Endothelial cell of umbilical vein (primary cell): Measurements from ENCODE around the gene SMTNL1. TPM values are rescaled to one million over a fixed set of nuclear protein-coding genes. Genes with fewer than 3 reads are reported as not detected.

ENCODE experiments used
- BruUV-seq: library from RNA; stranded (reverse); fragments of 400-500 nt; replicated peaks from 2 replicates; lab custom pipeline; 2021; lab: Mats Ljungman, UMichigan
- CTCF ChIA-PET: fragments of 300-600, 350-600 bp; sonication (Branson Sonifier 250); formaldehyde crosslinking; loops from one replicate; lab custom pipeline; 2021; ENCODE audit warnings: antibody characterized with exemption, inconsistent platforms; lab: Charles Lee
- POLR2A ChIA-PET: fragments of 300-600, 350-600 bp; sonication (Branson Sonifier 250); formaldehyde crosslinking; loops from one replicate; lab custom pipeline; 2021; ENCODE audit warnings: antibody characterized with exemption, inconsistent platforms; lab: Charles Lee
- DNase-seq: peaks from one replicate; pipeline ENCODE4 v3.0.0-alpha.2; 2011; ENCODE audit warnings: low read depth, low spot score
- FAIRE-seq: peaks from 2 replicates; lab custom pipeline; 2011; peaks lifted over from hg19 to GRCh38; lab: Jason Lieb, UNC
- H2AFZ ChIP-seq: 2 replicates; pipeline ENCODE4 v1.6.0; 2012; ENCODE audit warnings: low read depth, low read length, control low read depth, inconsistent platforms
- H3K27ac ChIP-seq: 2 replicates; pipeline ENCODE4 v1.5.1; 2011; ENCODE audit warnings: low read depth, mild to moderate bottlenecking, control low read depth, low read length, moderate library complexity; ENCODE audit not compliant: insufficient read depth
- H3K27me3 ChIP-seq, 2 experiments: 2 replicates each; pipeline versions ENCODE4 v1.6.0 to v1.6.1; 2011; ENCODE audit warnings: low read length in 2 of 2, mixed read lengths in 1 of 2; ENCODE audit not compliant: control insufficient read depth in 2 of 2, insufficient read depth in 2 of 2
- H3K36me3 ChIP-seq, 2 experiments: 2 replicates in 1 of 2; 3 replicates in 1 of 2; pipeline ENCODE4 v1.5.1; 2011; ENCODE audit warnings: low read length in 2 of 2, mild to moderate bottlenecking in 1 of 2, moderate library complexity in 1 of 2; ENCODE audit not compliant: control insufficient read depth in 2 of 2, insufficient read depth in 2 of 2; ENCODE audit errors: extremely low read depth in 1 of 2
- H3K4me1 ChIP-seq: 3 replicates; pipeline ENCODE4 v1.5.1; 2011; ENCODE audit warnings: mild to moderate bottlenecking, low read length; ENCODE audit not compliant: control insufficient read depth, insufficient read depth; ENCODE audit errors: extremely low read depth
- H3K4me2 ChIP-seq: 2 replicates; pipeline ENCODE4 v1.6.1; 2011; ENCODE audit warnings: low read length, control low read depth, mixed read lengths; ENCODE audit not compliant: insufficient read depth
- H3K4me3 ChIP-seq, 3 experiments: fragments of 200-600 bp in 1 of 3; sonication (generic), shearing (Covaris generic) in 1 of 3; replicated peaks in 1 of 3; 2 replicates each; pipeline ENCODE4 v1.5.1; 2011 to 2016; ENCODE audit warnings: control low read depth in 3 of 3, low read length in 3 of 3, mild to moderate bottlenecking in 2 of 3, inconsistent platforms in 1 of 3, low read depth in 1 of 3, moderate library complexity in 1 of 3; ENCODE audit not compliant: insufficient read depth in 1 of 3
- H3K79me2 ChIP-seq: 2 replicates; pipeline ENCODE4 v1.6.0; 2012; ENCODE audit warnings: low read length, inconsistent platforms; ENCODE audit not compliant: control insufficient read depth, insufficient read depth
- H3K9ac ChIP-seq: replicated peaks from 2 replicates; pipeline ENCODE3; 2011; ENCODE audit warnings: low read length, control low read depth; ENCODE audit not compliant: insufficient read depth; ENCODE audit errors: extremely low read depth
- H3K9me1 ChIP-seq: replicated peaks from 3 replicates; pipeline ENCODE4 v1.6.0; 2011; ENCODE audit warnings: mild to moderate bottlenecking, low read length; ENCODE audit not compliant: control insufficient read depth, insufficient read depth; ENCODE audit errors: extremely low read depth
- H3K9me3 ChIP-seq: replicated peaks from 2 replicates; pipeline ENCODE4 v1.5.1; 2012; ENCODE audit warnings: low read length, inconsistent platforms; ENCODE audit not compliant: control insufficient read depth, insufficient read depth
- H4K20me1 ChIP-seq: replicated peaks from 2 replicates; pipeline ENCODE3; 2011; ENCODE audit warnings: mild to moderate bottlenecking, low read length; ENCODE audit not compliant: control insufficient read depth, insufficient read depth; ENCODE audit errors: extremely low read depth
- CTCF ChIP-seq, 2 donors: IDR thresholded peaks; 1 replicate in 1 of 2; 2 replicates in 1 of 2; pipeline ENCODE4 v1.5.1; 2011; ENCODE audit warnings: low read length in 2 of 2, mild to moderate bottlenecking in 2 of 2, moderate library complexity in 2 of 2, control low read depth in 1 of 2, inconsistent platforms in 1 of 2, low read depth in 1 of 2; ENCODE audit not compliant: insufficient read depth in 1 of 2; ENCODE audit errors: extremely low read depth in 1 of 2
- EZH2 ChIP-seq: IDR thresholded peaks from 2 replicates; pipeline ENCODE4 v1.6.1; 2012; ENCODE audit warnings: borderline replicate concordance, low read depth, mild to moderate bottlenecking, moderate library complexity, low read length, inconsistent platforms; ENCODE audit not compliant: severe bottlenecking
- FOS ChIP-seq: IDR thresholded peaks from 2 replicates; pipeline ENCODE4 v1.6.1; 2011; ENCODE audit warnings: mild to moderate bottlenecking, low read length, moderate library complexity, borderline replicate concordance; ENCODE audit not compliant: insufficient read depth
- GATA2 ChIP-seq: IDR thresholded peaks from 2 replicates; pipeline ENCODE4 v1.7.0; 2011; ENCODE audit warnings: low read depth, mild to moderate bottlenecking, moderate library complexity, mixed read lengths, low read length; ENCODE audit not compliant: insufficient read length, insufficient read depth
- JUN ChIP-seq: IDR thresholded peaks from 2 replicates; pipeline ENCODE4 v1.6.1; 2011; ENCODE audit warnings: borderline replicate concordance, low read depth; ENCODE audit not compliant: insufficient read length, insufficient read depth
- MYC ChIP-seq: IDR thresholded peaks from one replicate; pipeline ENCODE4 v1.6.1; 2011; ENCODE audit warnings: mild to moderate bottlenecking, low read depth, low read length
- POLR2A ChIP-seq: IDR thresholded peaks from 2 replicates; pipeline ENCODE4 v1.6.1; 2012; ENCODE audit warnings: low read depth, mild to moderate bottlenecking, control low read depth, low read length
- POLR2AphosphoS5 ChIP-seq: IDR thresholded peaks from 2 replicates; pipeline ENCODE4 v1.6.1; 2012; ENCODE audit warnings: low read depth, mild to moderate bottlenecking, control low read depth, low read length, moderate library complexity; ENCODE audit not compliant: insufficient read depth
- dilution Hi-C: fragments of 300-500 bp; cut with MboI; formaldehyde crosslinking; loops from one replicate; pipeline ENCODE4 v1.15.0; 2019; ENCODE audit warnings: low sequenced_read_pairs; ENCODE audit not compliant: extremely low pct_ligation_motif_present
- intact Hi-C: fragments of 100-400 bp; cut with micrococcal nuclease; formaldehyde crosslinking; loops from one replicate; pipeline ENCODE4 v1.10.0; 2022
- polyA plus RNA-seq, 4 experiments: library from polyadenylated mRNA; depleted of rRNA in 3 of 4; stranded (reverse) in 3 of 4; unstranded in 1 of 4; fragments of >200 nt; gene quantifications; 2 replicates each; pipeline versions ENCODE4 v1.2.1 to v1.2.3, GENCODE V29; 2011 to 2012; ENCODE audit warnings: missing spikeins in 1 of 4
- total RNA-seq: library from RNA; stranded (reverse); gene quantifications from 2 replicates; pipeline ENCODE4 v1.2.3, GENCODE V29; 2021
- TF ChIP-seq, protein P1 (sequence below): IDR thresholded peaks from 2 replicates; pipeline ENCODE4 v1.6.1; 2011; ENCODE audit not compliant: insufficient read depth, insufficient read length

The SMTNL1 gene
- total and polyA plus RNA-seq, 2 donors (not counting 3 experiments of a cell fraction or from before 2014, with no cell fraction given), result not detected

DNA sequence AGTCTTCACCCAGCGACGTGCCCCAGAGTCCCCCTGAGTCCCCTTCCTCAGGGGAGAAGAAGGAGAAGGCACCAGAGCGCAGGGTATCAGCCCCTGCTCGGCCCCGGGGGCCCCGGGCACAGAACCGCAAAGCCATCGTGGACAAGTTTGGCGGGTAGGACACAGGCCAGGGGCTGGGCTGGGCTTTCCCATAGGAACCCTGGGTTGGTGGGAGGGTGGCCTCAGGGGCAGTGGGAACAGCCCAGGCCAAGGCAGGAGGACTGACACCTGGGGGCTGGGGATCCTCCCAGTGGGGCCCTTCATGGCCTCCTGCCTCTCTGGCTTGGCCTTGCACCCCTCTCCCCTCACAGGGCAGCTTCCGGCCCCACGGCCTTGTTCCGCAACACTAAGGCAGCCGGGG lies 8.5 kb downstream of the SMTNL1 start:
- Histone ChIP-seq H3K9me1 (no peaks in the 10 kb centered on the region), H3K27me3 (peaks cover 0 to 2% of the 10 kb centered on the region in 2 experiments), H3K9me3 (no peaks in the 10 kb centered on the region), H3K4me2 (no peak overlapping the region), H4K20me1 (no peaks in the 10 kb centered on the region), H3K36me3 (no peaks in the 10 kb centered on the region), H3K27ac (no peak overlapping the region), H3K4me1 (no peaks in the 10 kb centered on the region), H3K9ac (no peak overlapping the region), H3K4me3 (no peak overlapping the region), H3K79me2 (no peaks in the 10 kb centered on the region), H2AFZ (no peak overlapping the region)
- dilution Hi-C loops, result no loop called here
- FAIRE-seq (no peak), DNase-seq (no peak)
- no peak for TF ChIP-seq JUN
- TF ChIP-seq FOS, result no peak
- TF ChIP-seq, protein P1, sequence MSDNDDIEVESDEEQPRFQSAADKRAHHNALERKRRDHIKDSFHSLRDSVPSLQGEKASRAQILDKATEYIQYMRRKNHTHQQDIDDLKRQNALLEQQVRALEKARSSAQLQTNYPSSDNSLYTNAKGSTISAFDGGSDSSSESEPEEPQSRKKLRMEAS, result no peak
- no peak for TF ChIP-seq MYC
- TF ChIP-seq GATA2, result no peak
- TF ChIP-seq CTCF (IDR thresholded peaks at IDR 0.05; ENCODE audit: extremely low read depth in 1 of 2, insufficient read depth in 1 of 2, low read depth in 1 of 2, low read length in 2 of 2), result no peak
- no peak for TF ChIP-seq EZH2
- no peak for TF ChIP-seq POLR2A
- no peak for TF ChIP-seq POLR2AphosphoS5
- POLR2A ChIA-PET, result no interaction called here
- no TSS peak for BruUV-seq
- CTCF ChIA-PET, result interaction anchor here (1.0 to 2.7 kb wide), 3 partner anchors 22 to 99 kb away, joined by 3 to 12 read pairs (median 7); partner anchors contain the start of gene UBE2L6
- intact Hi-C loops, result no loop called here
